Gastrocnemius medialis (tissue), 4 donors: ENCODE data around the gene RABGAP1L.

ENCODE experiments used
- CTCF ChIP-seq, 5 experiments: fragments of 450-650 bp in 3 of 5; fragments of 200-600 bp in 2 of 5; sonication (generic) in 2 of 5; IDR thresholded peaks in 4 of 5; conservative IDR thresholded peaks in 1 of 5; 1 replicate in 4 of 5; 2 replicates in 1 of 5; pipeline ENCODE4 v1.5.1; 2016 to 2019; ENCODE audit warnings: antibody characterized with exemption in 5 of 5, mild to moderate bottlenecking in 3 of 5, moderate library complexity in 3 of 5
- POLR2A ChIP-seq, 2 donors: fragments of 450-650 bp; IDR thresholded peaks; one replicate each; pipeline ENCODE4 v1.6.1; 2017; ENCODE audit warnings: antibody characterized with exemption in 2 of 2, mild to moderate bottlenecking in 2 of 2, moderate library complexity in 2 of 2

GRCh38 chr1:174337000-174337681 lies 177.8 kb downstream of the RABGAP1L start:
- no peak for TF ChIP-seq CTCF (IDR thresholded peaks at IDR 0.05 in 4 of 5, conservative IDR thresholded peaks at IDR 0.05 in 1 of 5)
- no peak for TF ChIP-seq POLR2A (IDR thresholded peaks at IDR 0.05)
